ENCODE results near the gene ADAMTSL1.

The ADAMTSL1 gene

DNA sequence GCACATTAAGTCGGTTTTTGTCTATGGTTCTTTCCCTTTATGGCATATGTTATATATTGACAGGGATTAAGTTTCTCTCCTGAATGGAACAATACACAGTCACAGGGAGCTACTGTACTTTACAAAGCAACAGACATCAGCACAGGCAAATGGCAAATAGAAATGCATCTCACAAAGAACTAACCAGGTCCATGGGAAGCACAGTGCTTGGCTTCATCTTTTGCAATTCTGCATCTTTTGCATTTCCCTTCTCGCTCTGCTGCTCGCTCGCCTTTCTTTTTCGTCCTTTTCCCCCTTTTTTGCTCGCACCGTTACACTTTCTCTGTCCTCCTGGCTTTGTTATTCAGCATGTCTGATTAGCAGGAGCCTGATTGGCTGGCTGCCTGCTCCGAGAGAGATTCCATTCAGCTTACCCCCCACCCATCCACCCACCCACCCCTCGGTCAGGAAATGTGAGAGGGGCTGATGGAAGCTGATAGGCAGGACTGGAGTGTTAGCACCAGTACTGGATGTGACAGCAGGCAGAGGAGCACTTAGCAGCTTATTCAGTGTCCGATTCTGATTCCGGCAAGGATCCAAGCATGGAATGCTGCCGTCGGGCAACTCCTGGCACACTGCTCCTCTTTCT lies at the start of gene ADAMTSL1:
Gene ADAMTSL1 (plus strand): TSS at position 502 of the 628 bp plus-strand sequence. CDS start 80 bp downstream, at position 582.
- no peak within 1 kb of the TSS for H3K27ac ChIP-seq (ENCODE audit: low read length)
- H3K4me1 ChIP-seq (ENCODE audit: insufficient read depth, low read length) = no peaks in the 10 kb centered on the region
- H3K9ac ChIP-seq (ENCODE audit: low read depth, low read length) = no peak within 1 kb of the TSS
- H3K4me2 ChIP-seq (ENCODE audit: insufficient read depth, low read length) = no peak within 1 kb of the TSS
- H4K20me1 ChIP-seq (ENCODE audit: insufficient read depth, low read length) = no peaks in the 10 kb centered on the region
- no peak for DNase-seq
- no peaks in the 10 kb centered on the region for H3K79me2 ChIP-seq (ENCODE audit: insufficient read depth, low read length)
- no peaks in the 10 kb centered on the region for H3K36me3 ChIP-seq (ENCODE audit: insufficient read depth, low read length)
- H2AFZ ChIP-seq (ENCODE audit: low read depth, low read length) = no peak within 1 kb of the TSS
- TF ChIP-seq EZH2 (IDR thresholded peaks at IDR 0.05; ENCODE audit: borderline replicate concordance, low read depth, low read length, severe bottlenecking) (no peak), CTCF (IDR thresholded peaks at IDR 0.05; ENCODE audit: borderline replicate concordance, extremely low read depth, low read length, poor library complexity, severe bottlenecking) (no peak)
- no peaks in the 10 kb centered on the region for H3K9me3 ChIP-seq (ENCODE audit: insufficient read depth, low read length, severe bottlenecking)
- H3K27me3 ChIP-seq (ENCODE audit: insufficient read depth, low read length, poor library complexity) = peaks cover 17% of the 10 kb centered on the region
- ATAC-seq (ENCODE audit: insufficient read depth, low read depth) = no peak
- no peak within 1 kb of the TSS for H3K4me3 ChIP-seq (ENCODE audit: low read depth in 1 of 2, low read length in 2 of 2)

GRCh38 chr9:18427691-18428090 lies 46.3 kb upstream of the ADAMTSL1 start:
- no peak for DNase-seq
- Histone ChIP-seq H3K4me1 (ENCODE audit: insufficient read depth, low read length) (no peaks in the 10 kb centered on the region), H3K27me3 (ENCODE audit: insufficient read depth, low read length, poor library complexity) (peaks cover 3% of the 10 kb centered on the region), H3K4me3 (ENCODE audit: low read depth in 1 of 2, low read length in 2 of 2) (no peak overlapping the region), H3K9me3 (ENCODE audit: insufficient read depth, low read length, severe bottlenecking) (no peaks in the 10 kb centered on the region), H2AFZ (ENCODE audit: low read depth, low read length) (no peak overlapping the region), H3K4me2 (ENCODE audit: insufficient read depth, low read length) (no peak overlapping the region), H3K36me3 (ENCODE audit: insufficient read depth, low read length) (no peaks in the 10 kb centered on the region), H3K27ac (ENCODE audit: low read length) (no peak overlapping the region), H3K9ac (ENCODE audit: low read depth, low read length) (no peak overlapping the region), H4K20me1 (ENCODE audit: insufficient read depth, low read length) (no peaks in the 10 kb centered on the region), H3K79me2 (ENCODE audit: insufficient read depth, low read length) (no peaks in the 10 kb centered on the region)
- TF ChIP-seq EZH2 (IDR thresholded peaks at IDR 0.05; ENCODE audit: borderline replicate concordance, low read depth, low read length, severe bottlenecking) (no peak), CTCF (IDR thresholded peaks at IDR 0.05; ENCODE audit: borderline replicate concordance, extremely low read depth, low read length, poor library complexity, severe bottlenecking) (no peak)
- ATAC-seq (ENCODE audit: insufficient read depth, low read depth) = no peak

GRCh38 chr9:18428661-18429060 lies 45.3 kb upstream of the ADAMTSL1 start:
- TF ChIP-seq EZH2 (IDR thresholded peaks at IDR 0.05; ENCODE audit: borderline replicate concordance, low read depth, low read length, severe bottlenecking) (no peak), CTCF (IDR thresholded peaks at IDR 0.05; ENCODE audit: borderline replicate concordance, extremely low read depth, low read length, poor library complexity, severe bottlenecking) (no peak)

More at GRCh38 chr9:18428661-18429060, 45.3 kb upstream of the ADAMTSL1 start:
- H3K9ac ChIP-seq (ENCODE audit: low read depth, low read length) = no peak overlapping the region
- no peak overlapping the region for H3K4me3 ChIP-seq (ENCODE audit: low read depth in 1 of 2, low read length in 2 of 2)
- H4K20me1 ChIP-seq (ENCODE audit: insufficient read depth, low read length) = no peaks in the 10 kb centered on the region
- peaks cover 3% of the 10 kb centered on the region for H3K27me3 ChIP-seq (ENCODE audit: insufficient read depth, low read length, poor library complexity)
- no peaks in the 10 kb centered on the region for H3K9me3 ChIP-seq (ENCODE audit: insufficient read depth, low read length, severe bottlenecking)
- H2AFZ ChIP-seq (ENCODE audit: low read depth, low read length) = no peak overlapping the region
- H3K36me3 ChIP-seq (ENCODE audit: insufficient read depth, low read length) = no peaks in the 10 kb centered on the region
- DNase-seq (no peak), ATAC-seq (ENCODE audit: insufficient read depth, low read depth) (no peak)
- H3K27ac ChIP-seq (ENCODE audit: low read length) = no peak overlapping the region
- H3K4me1 ChIP-seq (ENCODE audit: insufficient read depth, low read length) = no peaks in the 10 kb centered on the region
- no peak overlapping the region for H3K4me2 ChIP-seq (ENCODE audit: insufficient read depth, low read length)
- no peaks in the 10 kb centered on the region for H3K79me2 ChIP-seq (ENCODE audit: insufficient read depth, low read length)

Measured in DND-41 (cell line).